GM23338 (cell line): ENCODE measurements around the gene OR4F15. TPM values are rescaled to one million over a fixed set of nuclear protein-coding genes. Genes with fewer than 3 reads are reported as not detected.

Experiments
- ATAC-seq: fragments of 200-7000 bp; cut with Tn5 transposase; 3 replicates; pipeline ENCODE4 v1.9.1; 2020
- DNase-seq: peaks from one replicate; pipeline ENCODE4 v3.0.0-alpha.2; 2015; ENCODE audit warnings: low spot score
- H2AFZ ChIP-seq: fragments of 200-600 bp; sonication (generic); 2 replicates; pipeline ENCODE4 v1.8.0; 2016; ENCODE audit warnings: antibody characterized with exemption, mild to moderate bottlenecking, moderate library complexity
- H3F3A ChIP-seq: fragments of 200-600 bp; sonication (generic); replicated peaks from 2 replicates; pipeline ENCODE4 v1.8.0; 2017; ENCODE audit warnings: antibody characterized with exemption, mixed run types, low read depth
- H3K27ac ChIP-seq: fragments of 200-600 bp; sonication (generic); 2 replicates; pipeline ENCODE4 v1.6.1; 2016; ENCODE audit warnings: low read depth
- H3K27me3 ChIP-seq: fragments of 200-600 bp; sonication (generic); 2 replicates; pipeline ENCODE4 v1.8.0; 2016; ENCODE audit warnings: mild to moderate bottlenecking, mixed run types, moderate library complexity; ENCODE audit not compliant: insufficient read depth
- H3K36me3 ChIP-seq: fragments of 200-600 bp; sonication (generic); 2 replicates; pipeline ENCODE4 v1.8.0; 2016; ENCODE audit warnings: mild to moderate bottlenecking; ENCODE audit not compliant: insufficient read depth
- H3K4me1 ChIP-seq: fragments of 200-600 bp; sonication (generic); 2 replicates; pipeline ENCODE4 v1.8.0; 2016; ENCODE audit warnings: mild to moderate bottlenecking, moderate library complexity; ENCODE audit not compliant: insufficient read depth
- H3K4me2 ChIP-seq: fragments of 200-600 bp; sonication (generic); 2 replicates; pipeline ENCODE4 v1.7.1; 2017; ENCODE audit warnings: mixed run types
- H3K4me3 ChIP-seq: fragments of 200-600 bp; sonication (generic); 2 replicates; pipeline ENCODE4 v1.6.1; 2016; ENCODE audit warnings: mixed run types
- H3K79me2 ChIP-seq: fragments of 200-600 bp; sonication (generic); replicated peaks from 2 replicates; pipeline ENCODE4 v1.8.0; 2017; ENCODE audit warnings: mild to moderate bottlenecking; ENCODE audit not compliant: insufficient read depth
- H3K9me2 ChIP-seq: fragments of 200-600 bp; sonication (generic); 2 replicates; pipeline ENCODE4 v1.8.0; 2017; ENCODE audit not compliant: insufficient read depth
- H4K20me1 ChIP-seq: fragments of 200-600 bp; sonication (generic); replicated peaks from 2 replicates; pipeline ENCODE4 v1.8.0; 2017; ENCODE audit warnings: mild to moderate bottlenecking; ENCODE audit not compliant: insufficient read depth
- H3K27ac Mint-ChIP-seq: 2 replicates; pipeline ENCODE4 v1.8.0; 2020; ENCODE audit warnings: inconsistent platforms, mild to moderate bottlenecking, moderate library complexity, mixed read lengths
- H3K27me3 Mint-ChIP-seq: 3 replicates; pipeline ENCODE4 v1.8.0; 2022; ENCODE audit warnings: low read depth, mild to moderate bottlenecking, moderate library complexity, mixed read lengths, inconsistent platforms; ENCODE audit not compliant: insufficient read depth, poor library complexity
- H3K36me3 Mint-ChIP-seq: 3 replicates; pipeline ENCODE4 v1.8.0; 2021; ENCODE audit warnings: low read depth, mild to moderate bottlenecking, inconsistent platforms, moderate library complexity, mixed read lengths
- H3K4me1 Mint-ChIP-seq: 3 replicates; pipeline ENCODE4 v1.8.0; 2020; ENCODE audit warnings: mild to moderate bottlenecking, inconsistent platforms, mixed read lengths
- H3K4me3 Mint-ChIP-seq: 3 replicates; pipeline ENCODE4 v1.8.0; 2021; ENCODE audit warnings: moderate library complexity, mild to moderate bottlenecking, inconsistent platforms, mixed read lengths
- H3K9me3 Mint-ChIP-seq: 3 replicates; pipeline ENCODE4 v1.8.0; 2020; ENCODE audit warnings: moderate library complexity, mild to moderate bottlenecking, inconsistent platforms, mixed read lengths
- ETS1 ChIP-seq: IDR thresholded peaks from 2 replicates; pipeline ENCODE4 v1.6.1; 2016; ENCODE audit warnings: antibody characterized with exemption
- EZH2 ChIP-seq: fragments of 200-600 bp; sonication (generic); IDR thresholded peaks from one replicate; pipeline ENCODE4 v1.8.0; 2017; ENCODE audit warnings: antibody characterized with exemption, mild to moderate bottlenecking, low read depth; ENCODE audit not compliant: unreplicated experiment
- EZH2phosphoT487 ChIP-seq: fragments of 200-600 bp; sonication (generic); IDR thresholded peaks from one replicate; pipeline ENCODE4 v1.8.1; 2018; ENCODE audit warnings: antibody characterized with exemption; ENCODE audit not compliant: unreplicated experiment
- NANOG ChIP-seq: IDR thresholded peaks from 2 replicates; pipeline ENCODE4 v1.6.1; 2016; ENCODE audit warnings: antibody characterized with exemption, borderline replicate concordance
- STAT1 ChIP-seq: IDR thresholded peaks from one replicate; pipeline ENCODE4 v1.6.1; 2016; ENCODE audit warnings: antibody characterized with exemption; ENCODE audit not compliant: unreplicated experiment
- ZNF114 ChIP-seq: fragments of 250-450 bp; sonication (Bioruptor Pico); IDR thresholded peaks from 2 replicates; pipeline ENCODE4 v1.5.0; 2020; ENCODE audit warnings: mild to moderate bottlenecking, moderate library complexity
- ZNF462 ChIP-seq: fragments of 250-450 bp; sonication (Bioruptor Pico); IDR thresholded peaks from 2 replicates; pipeline ENCODE4 v1.5.0; 2020; ENCODE audit warnings: mild to moderate bottlenecking, moderate library complexity
- polyA plus RNA-seq: library from polyadenylated mRNA; unstranded; fragments of >200 nt; fragmentation: Nextera tagmentation; extraction: Ambion mirVana; gene quantifications from 2 replicates; pipeline ENCODE4 v1.2.1, GENCODE V29; 2016
- total RNA-seq: library from RNA; depleted of rRNA; stranded (reverse); fragments of >200 nt; shearing (Covaris generic); gene quantifications from 2 replicates; pipeline ENCODE4 v1.2.3, GENCODE V29; 2014

Gene OR4F15
- total and polyA plus RNA-seq, 2 experiments from 2014 or later = not detected

GRCh38 chr15:101803676-101804075 is 8.3 kb upstream of the OR4F15 start (continued):
- TF ChIP-seq ZNF462 (CRISPR knock-in tag) = no peak
- no peak for TF ChIP-seq EZH2phosphoT487
- TF ChIP-seq EZH2 = no peak

GRCh38 chr15:101804375-101804774 is 7.6 kb upstream of the OR4F15 start:
- no peak for DNase-seq
- Mint-ChIP-seq H3K27me3 (peaks cover 2% of the 10 kb centered on the region), H3K36me3 (no peaks in the 10 kb centered on the region), H3K9me3 (no peaks in the 10 kb centered on the region), H3K27ac (no peak overlapping the region), H3K4me1 (no peaks in the 10 kb centered on the region), H3K4me3 (no peak overlapping the region)
- Histone ChIP-seq H3K27me3 (no peaks in the 10 kb centered on the region), H3K4me1 (no peaks in the 10 kb centered on the region), H3K9me2 (no peaks in the 10 kb centered on the region), H3F3A (no peaks in the 10 kb centered on the region), H3K79me2 (no peaks in the 10 kb centered on the region), H2AFZ (no peak overlapping the region), H3K4me2 (no peak overlapping the region), H3K4me3 (no peak overlapping the region), H3K36me3 (no peaks in the 10 kb centered on the region), H4K20me1 (no peaks in the 10 kb centered on the region), H3K27ac (no peak overlapping the region)
- no peak for ATAC-seq
- TF ChIP-seq ZNF462 (CRISPR knock-in tag) (no peak), ZNF114 (CRISPR knock-in tag) (no peak), NANOG (no peak), ETS1 (no peak), EZH2 (no peak), STAT1 (no peak)
